ENCODE data around the gene ARNT2.

Gene ARNT2

GRCh38 chr15:80614711-80615360, 210.7 kb downstream of the ARNT2 start:
- Histone ChIP-seq H4K20me1 (ENCODE audit: insufficient read depth) (no peaks in the 10 kb centered on the region), H3K79me2 (ENCODE audit: insufficient read depth, low read depth) (no peaks in the 10 kb centered on the region), H3K27me3 (ENCODE audit: insufficient read depth, low read depth) (no peaks in the 10 kb centered on the region), H3K4me1 (ENCODE audit: low read depth, poor library complexity, severe bottlenecking) (no peaks in the 10 kb centered on the region), H2AFZ (ENCODE audit: low read depth) (no peak overlapping the region), H3K9ac (no peak overlapping the region), H3K36me3 (ENCODE audit: insufficient read depth) (no peaks in the 10 kb centered on the region), H3K4me3 (IDR thresholded peaks at IDR 0.05; ENCODE audit: insufficient read depth, low read depth, low read length) (no peak overlapping the region), H3K27ac (no peak overlapping the region), H3K4me2 (no peak overlapping the region)
- TF ChIP-seq CTCF (conservative IDR thresholded peaks at IDR 0.05; ENCODE audit: low read depth, low read length), result no peak

- no peak overlapping the region for H2AFZ ChIP-seq (ENCODE audit: low read depth)
- no peak overlapping the region for H3K9ac ChIP-seq
- no peak for TF ChIP-seq CTCF (conservative IDR thresholded peaks at IDR 0.05; ENCODE audit: low read depth, low read length)
- no peak overlapping the region for H3K4me2 ChIP-seq
- H3K79me2 ChIP-seq (ENCODE audit: insufficient read depth, low read depth), result no peaks in the 10 kb centered on the region
- no peaks in the 10 kb centered on the region for H3K4me1 ChIP-seq (ENCODE audit: low read depth, poor library complexity, severe bottlenecking)
- no peak overlapping the region for H3K27ac ChIP-seq
- no peak overlapping the region for H3K4me3 ChIP-seq (IDR thresholded peaks at IDR 0.05; ENCODE audit: insufficient read depth, low read depth, low read length)
- H3K36me3 ChIP-seq (ENCODE audit: insufficient read depth), result no peaks in the 10 kb centered on the region
- no peaks in the 10 kb centered on the region for H4K20me1 ChIP-seq (ENCODE audit: insufficient read depth)
- H3K27me3 ChIP-seq (ENCODE audit: insufficient read depth, low read depth), result no peaks in the 10 kb centered on the region
Observed at GRCh38 chr15:80615361-80615736, 211.2 kb downstream of the ARNT2 start.

GRCh38 chr15:80615783-80616391, 211.7 kb downstream of the ARNT2 start:
- H3K9ac ChIP-seq, result no peak overlapping the region
- H3K4me1 ChIP-seq (ENCODE audit: low read depth, poor library complexity, severe bottlenecking), result no peaks in the 10 kb centered on the region
- H3K36me3 ChIP-seq (ENCODE audit: insufficient read depth), result no peaks in the 10 kb centered on the region
- H2AFZ ChIP-seq (ENCODE audit: low read depth), result no peak overlapping the region
- no peak overlapping the region for H3K4me2 ChIP-seq
- H3K27ac ChIP-seq, result no peak overlapping the region
- TF ChIP-seq CTCF (conservative IDR thresholded peaks at IDR 0.05; ENCODE audit: low read depth, low read length), result no peak
- no peaks in the 10 kb centered on the region for H3K79me2 ChIP-seq (ENCODE audit: insufficient read depth, low read depth)
- H3K27me3 ChIP-seq (ENCODE audit: insufficient read depth, low read depth), result no peaks in the 10 kb centered on the region
- no peaks in the 10 kb centered on the region for H4K20me1 ChIP-seq (ENCODE audit: insufficient read depth)
- H3K4me3 ChIP-seq (IDR thresholded peaks at IDR 0.05; ENCODE audit: insufficient read depth, low read depth, low read length), result no peak overlapping the region

- Histone ChIP-seq H3K4me2 (no peak overlapping the region), H3K36me3 (ENCODE audit: insufficient read depth) (no peaks in the 10 kb centered on the region), H3K4me3 (IDR thresholded peaks at IDR 0.05; ENCODE audit: insufficient read depth, low read depth, low read length) (no peak overlapping the region), H4K20me1 (ENCODE audit: insufficient read depth) (no peaks in the 10 kb centered on the region), H3K9ac (no peak overlapping the region), H3K27me3 (ENCODE audit: insufficient read depth, low read depth) (no peaks in the 10 kb centered on the region), H3K4me1 (ENCODE audit: low read depth, poor library complexity, severe bottlenecking) (no peaks in the 10 kb centered on the region), H3K27ac (no peak overlapping the region), H3K79me2 (ENCODE audit: insufficient read depth, low read depth) (no peaks in the 10 kb centered on the region), H2AFZ (ENCODE audit: low read depth) (no peak overlapping the region)
- no peak for TF ChIP-seq CTCF (conservative IDR thresholded peaks at IDR 0.05; ENCODE audit: low read depth, low read length)
Observed at GRCh38 chr15:80618685-80619400, 214.7 kb downstream of the ARNT2 start.

All from KMS-11 (cell line).